K562 (cell line): Measurements from ENCODE around the gene EDEM2. TPM values are rescaled to one million over a fixed set of nuclear protein-coding genes. Genes with fewer than 3 reads are reported as not detected.

Experiments used
- ATAC-seq: fragments of 200-7000 bp; cut with Tn5 transposase; 3 replicates; pipeline ENCODE4 v1.9.1; 2020; ENCODE audit warnings: moderate library complexity
- BruUV-seq: library from RNA; stranded (reverse); fragments of 400-500 nt; replicated peaks from 2 replicates; lab custom pipeline; 2021; lab: Mats Ljungman, UMichigan
- CTCF ChIA-PET: fragments of 300-600 bp; formaldehyde crosslinking; extraction: SDS; loops from one replicate; lab custom pipeline; 2021; ENCODE audit warnings: low intra/inter-chr PET ratio; lab: Yijun Ruan, JAX
- POLR2A ChIA-PET: fragments of 300-600, 350-650 bp; sonication (Branson Sonifier 250); formaldehyde crosslinking; extraction: SDS; loops from one replicate; lab custom pipeline; 2021; ENCODE audit warnings: antibody characterized with exemption, inconsistent platforms; lab: Yijun Ruan, JAX
- DNase-seq, 4 experiments: peaks; one replicate each; pipeline versions ENCODE4 v3.0.0 to v3.0.0-alpha.2; 2011 to 2018; ENCODE audit warnings: low spot score in 3 of 4, mixed read lengths in 3 of 4; ENCODE audit errors: extremely low read depth in 1 of 4
- FAIRE-seq: peaks from 2 replicates; lab custom pipeline; 2011; peaks lifted over from hg19 to GRCh38; lab: Jason Lieb, UNC
- H2AFZ ChIP-seq: 2 replicates; pipeline ENCODE4 v1.6.0; 2011; ENCODE audit warnings: low read depth, low read length, control low read depth, inconsistent platforms
- H3K27ac ChIP-seq: fragments of 200-600 bp; 3 replicates; pipeline ENCODE4 v1.8.0; 2011; ENCODE audit warnings: low read depth, mild to moderate bottlenecking, control low read depth, inconsistent platforms, low read length, moderate library complexity, mixed read lengths; ENCODE audit errors: extremely low read depth
- H3K27me3 ChIP-seq, 2 experiments: fragments of 300-600 bp in 1 of 2; 2 replicates in 1 of 2; 3 replicates in 1 of 2; pipeline versions ENCODE4 v1.6.0 to v1.8.0; 2011; ENCODE audit warnings: inconsistent platforms in 2 of 2, low read length in 2 of 2, mild to moderate bottlenecking in 1 of 2, mixed read lengths in 1 of 2, moderate library complexity in 1 of 2; ENCODE audit not compliant: control insufficient read depth in 2 of 2, insufficient read depth in 2 of 2
- H3K36me3 ChIP-seq: fragments of 300-600 bp; 3 replicates; pipeline ENCODE4 v1.8.0; 2011; ENCODE audit warnings: mild to moderate bottlenecking, low read length, inconsistent platforms; ENCODE audit not compliant: control insufficient read depth, insufficient read depth
- H3K4me1 ChIP-seq, 2 experiments: fragments of 200-600 bp in 1 of 2; replicated peaks in 1 of 2; 2 replicates in 1 of 2; 3 replicates in 1 of 2; pipeline versions ENCODE4 v1.5.1 to v1.8.0; 2011; ENCODE audit warnings: inconsistent platforms in 2 of 2, low read length in 2 of 2, mild to moderate bottlenecking in 1 of 2, mixed read lengths in 1 of 2, moderate library complexity in 1 of 2; ENCODE audit not compliant: control insufficient read depth in 2 of 2, insufficient read depth in 2 of 2
- H3K4me2 ChIP-seq: 2 replicates; pipeline ENCODE4 v1.6.1; 2011; ENCODE audit warnings: low read length, control low read depth, inconsistent platforms, mixed read lengths; ENCODE audit not compliant: insufficient read depth
- H3K4me3 ChIP-seq: fragments of 200-600 bp; sonication (generic), shearing (Covaris generic); 2 replicates; pipeline ENCODE4 v1.5.1; 2016; ENCODE audit warnings: control low read depth, inconsistent platforms
- H3K79me2 ChIP-seq: fragments of 200-600 bp; 3 replicates; pipeline ENCODE4 v1.8.0; 2011; ENCODE audit warnings: low read length, inconsistent platforms; ENCODE audit not compliant: control insufficient read depth, insufficient read depth
- H3K9ac ChIP-seq, 2 experiments: 2 replicates each; pipeline versions ENCODE4 v1.6.0 to v1.6.1; 2011; ENCODE audit warnings: low read depth in 2 of 2, low read length in 2 of 2, control low read depth in 1 of 2, inconsistent platforms in 1 of 2, mild to moderate bottlenecking in 1 of 2, mixed read lengths in 1 of 2; ENCODE audit not compliant: insufficient read depth in 1 of 2
- H3K9me1 ChIP-seq: one replicate; pipeline ENCODE4 v1.6.0; 2011; ENCODE audit warnings: inconsistent platforms, mild to moderate bottlenecking, low read length, moderate library complexity; ENCODE audit not compliant: control insufficient read depth, insufficient read depth
- H3K9me3 ChIP-seq: replicated peaks from 2 replicates; pipeline ENCODE4 v1.5.1; 2011; ENCODE audit warnings: low read depth, low read length, inconsistent platforms; ENCODE audit not compliant: control insufficient read depth, insufficient read depth
- H4K20me1 ChIP-seq: replicated peaks from 2 replicates; pipeline ENCODE4 v1.6.1; 2011; ENCODE audit warnings: low read length, inconsistent platforms, mixed read lengths; ENCODE audit not compliant: control insufficient read depth, insufficient read depth
- BACH1 ChIP-seq: fragments of 200-800 bp; sonication (Bioruptor generic); IDR thresholded peaks from 2 replicates; pipeline ENCODE4 v1.6.1; 2016; ENCODE audit warnings: missing genetic modification characterization, missing compliant biosample characterization
- HBP1 ChIP-seq: fragments of 450-650 bp; formaldehyde crosslinking; IDR thresholded peaks from 2 replicates; pipeline ENCODE4 v1.4.0; 2022; ENCODE audit warnings: missing genetic modification characterization
- HNRNPH1 ChIP-seq: fragments of 200-400 bp; formaldehyde crosslinking; optimal IDR thresholded peaks from 2 replicates; pipeline ENCODE3; 2017; ENCODE audit warnings: low read depth, mild to moderate bottlenecking, low read length, moderate library complexity
- NFE2 ChIP-seq: IDR thresholded peaks from 2 replicates; pipeline ENCODE4 v1.6.1; 2014; ENCODE audit warnings: antibody characterized with exemption, low read depth
- NUFIP1 ChIP-seq: fragments of 450-650 bp; IDR thresholded peaks from 2 replicates; pipeline ENCODE4 v1.6.1; 2018; ENCODE audit not compliant: partially characterized antibody
- SIN3B ChIP-seq: fragments of 450-650 bp; IDR thresholded peaks from 2 replicates; pipeline ENCODE4 v1.6.1; 2017; ENCODE audit warnings: low read depth, mild to moderate bottlenecking, moderate library complexity
- VEZF1 ChIP-seq: fragments of 200-800 bp; sonication (Bioruptor generic); IDR thresholded peaks from 2 replicates; pipeline ENCODE4 v1.6.1; 2017; ENCODE audit warnings: missing genetic modification characterization, missing compliant biosample characterization
- ZNF316 ChIP-seq: fragments of 450-650 bp; IDR thresholded peaks from 2 replicates; pipeline ENCODE4 v1.6.1; 2016
- ZNF518B ChIP-seq: fragments of 250-450 bp; sonication (Bioruptor Pico); IDR thresholded peaks from 2 replicates; pipeline ENCODE4 v1.5.0; 2021; ENCODE audit warnings: mild to moderate bottlenecking, moderate library complexity
- ZNF717 ChIP-seq: fragments of 250-450 bp; sonication (Bioruptor Pico); IDR thresholded peaks from 2 replicates; pipeline ENCODE4 v1.5.0; 2021
- WGBS: fragments of 100-300 bp; shearing (Covaris generic); methylation state at CpG from one replicate; pipeline ENCODE4 v1.1.6; 2016; ENCODE audit warnings: low coverage, mixed read lengths; ENCODE audit not compliant: insufficient coverage; ENCODE audit errors: missing lambda C conversion rate; 5-methylcytosine and 5-hydroxymethylcytosine counted together
- in situ Hi-C: fragments of 300-500 bp; cut with MboI; formaldehyde crosslinking; loops from 4 replicates; pipeline ENCODE4 v1.15.0; 2018; ENCODE audit warnings: inconsistent platforms, mixed read lengths
- intact Hi-C: fragments of 100-400 bp; cut with micrococcal nuclease; formaldehyde crosslinking; loops from 2 replicates; pipeline ENCODE4 v1.14.2; 2022
- polyA plus RNA-seq, 8 experiments: library from polyadenylated mRNA; depleted of rRNA in 4 of 8; stranded (reverse) in 5 of 8; unstranded in 3 of 8; fragments of >200 nt; fragmentation: Nextera tagmentation in 2 of 8; fragmentation: Illumina TruSeq in 1 of 8; extraction: Ambion mirVana in 2 of 8; extraction: Trizol in 1 of 8; gene quantifications; 2 replicates each; pipeline versions ENCODE4 v1.2.1 to v1.2.3, GENCODE V29; 2011 to 2014; ENCODE audit warnings: inconsistent platforms in 1 of 8, missing spikeins in 1 of 8
- total RNA-seq, 7 experiments: library from RNA; depleted of rRNA in 6 of 7; stranded (reverse); fragments of >200 nt in 6 of 7; fragmentation: Illumina TruSeq in 2 of 7; extraction: Trizol in 2 of 7; gene quantifications; 2 replicates each; pipeline versions ENCODE4 v1.2.1 to v1.2.3, GENCODE V29; 2011 to 2021; ENCODE audit warnings: low replicate concordance in 1 of 7

Gene EDEM2
- total and polyA plus RNA-seq, 9 of the 15 experiments (the other 6 are each of a cell fraction or from before 2014, with no cell fraction given) = 6.9 to 11.0 (median 9.7) TPM

- no peak for TF ChIP-seq HBP1 (CRISPR knock-in tag)
- no peak for TF ChIP-seq SIN3B
- TF ChIP-seq ZNF717 (CRISPR knock-in tag) = no peak
- no peak for TF ChIP-seq NUFIP1
- TF ChIP-seq BACH1 (tag) = no peak
- no peak for TF ChIP-seq NFE2
Observed at GRCh38 chr20:35125753-35126152, 21.4 kb downstream of the EDEM2 start (continued).

GRCh38 chr20:35122756-35123405, 24.3 kb downstream of the EDEM2 start:
- Histone ChIP-seq H4K20me1 (no peaks in the 10 kb centered on the region), H3K4me2 (no peak overlapping the region), H3K79me2 (no peaks in the 10 kb centered on the region), H3K4me3 (no peak overlapping the region), H3K9me3 (no peaks in the 10 kb centered on the region), H3K4me1 (peaks cover 18 to 37% of the 10 kb centered on the region in 2 experiments), H3K36me3 (peaks cover 49% of the 10 kb centered on the region; the same call in 2 of the 3 replicates), H3K9ac (no peak overlapping the region), H3K9me1 (no peaks in the 10 kb centered on the region), H2AFZ (no peak overlapping the region), H3K27ac (no peak overlapping the region; the same call in 2 of the 3 replicates), H3K27me3 (no peaks in the 10 kb centered on the region)
- ChIA-PET POLR2A (interaction anchor here (0.6 to 1.7 kb wide), 3 partner anchors 11 to 227 kb away, joined by 3 to 6 read pairs (median 3); no protein-coding TSS in a partner anchor), CTCF (no interaction called here)
- ATAC-seq (no peak), FAIRE-seq (no peak), DNase-seq (no peak)
- TF ChIP-seq ZNF518B (CRISPR knock-in tag) (no peak), VEZF1 (CRISPR knock-in tag) (no peak), HNRNPH1 (no peak), ZNF316 (peak; percentile 29; the same call in 1 of the 2 replicates)
- intact Hi-C loops (no loop called here), in situ Hi-C loops (no loop called here)
- BruUV-seq = no TSS peak
- 86% methylated on average over 5 of the region's 5 CpGs for WGBS
